Measurements from ENCODE around the gene LRRC15. TPM values are rescaled to one million over a fixed set of nuclear protein-coding genes. Genes with fewer than 3 reads are reported as not detected.

The LRRC15 gene
- polyA plus RNA-seq, 1 donor, result 0.03 TPM

DNA sequence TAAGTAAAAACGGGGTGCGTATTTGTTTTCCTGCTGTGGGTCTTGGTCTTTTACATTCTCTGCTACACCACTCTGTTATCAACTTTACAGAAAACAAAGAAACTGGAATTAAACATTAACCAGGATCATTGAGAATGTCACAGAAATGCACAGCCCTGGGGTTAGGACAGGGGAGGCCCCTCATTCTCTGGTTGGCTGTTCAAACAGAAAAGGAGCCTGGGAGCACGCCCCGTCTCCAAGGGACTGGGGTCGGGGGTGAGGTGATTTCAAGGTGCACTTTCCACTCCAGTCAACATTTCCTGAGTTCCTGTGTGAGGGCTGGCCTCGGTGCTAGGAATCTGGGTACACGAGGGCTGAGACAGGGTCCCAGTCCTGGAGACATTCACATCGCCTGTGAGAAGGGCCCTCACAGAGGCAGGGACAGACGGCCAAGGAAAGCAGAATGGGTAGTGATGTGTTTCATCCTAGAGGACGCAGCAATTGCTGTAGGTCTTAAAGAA, 48.7 kb downstream of the LRRC15 start:
- peaks cover 41% of the 10 kb centered on the region for H3K4me1 ChIP-seq (ENCODE audit: control insufficient read depth, insufficient read depth, low read length)
- DNase-seq, result peak in 1 of 2 donors; percentile 71

DNA sequence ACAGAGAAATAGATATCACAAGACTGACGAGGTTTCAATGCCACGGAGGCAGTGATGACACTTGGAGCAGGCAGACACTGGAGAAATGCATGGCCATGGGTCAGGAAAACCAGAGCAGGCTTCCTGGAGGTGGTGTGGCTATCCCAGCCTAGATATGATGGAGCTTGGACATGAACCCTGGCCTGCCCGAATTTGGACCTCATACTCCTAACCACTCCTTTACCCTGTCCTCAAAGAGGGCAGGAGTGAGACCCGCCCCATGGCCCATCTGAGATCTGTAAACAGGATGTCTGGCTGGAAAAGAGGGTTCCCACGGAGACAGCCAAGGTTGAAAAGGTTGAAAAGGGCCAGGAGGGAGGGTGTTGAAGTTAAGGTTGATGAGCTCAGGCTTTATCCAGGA, 49.4 kb downstream of the LRRC15 start:
- H3K27me3 ChIP-seq (ENCODE audit: control insufficient read depth, insufficient read depth, low read length), result no peaks in the 10 kb centered on the region
- peaks cover 10% of the 10 kb centered on the region for H3K9me3 ChIP-seq (ENCODE audit: control insufficient read depth, low read depth, low read length)
- H3K36me3 ChIP-seq (ENCODE audit: control insufficient read depth, insufficient read depth, low read length), result no peaks in the 10 kb centered on the region
- H3K4me3 ChIP-seq (ENCODE audit: low read length), result no peak overlapping the region
- H3K4me1 ChIP-seq (ENCODE audit: control insufficient read depth, insufficient read depth, low read length), result peaks cover 45% of the 10 kb centered on the region
- peak overlapping the region; percentile 10 for H3K27ac ChIP-seq (ENCODE audit: low read length)
- WGBS (ENCODE audit: insufficient coverage, low lambda C conversion rate), result no CpG with 5 or more reads among the region's 5 CpGs
- DNase-seq, result peak in 1 of 2 donors; percentile 41

More for the DNA sequence above, 48.7 kb downstream of the LRRC15 start:
- peaks cover 11% of the 10 kb centered on the region for H3K9me3 ChIP-seq (ENCODE audit: control insufficient read depth, low read depth, low read length)
- 60% methylated on average over 2 of the region's 10 CpGs for WGBS (ENCODE audit: insufficient coverage, low lambda C conversion rate)
- peak overlapping the region; percentile 30 for H3K27ac ChIP-seq (ENCODE audit: low read length)
- H3K27me3 ChIP-seq (ENCODE audit: control insufficient read depth, insufficient read depth, low read length), result no peaks in the 10 kb centered on the region
- no peak overlapping the region for H3K4me3 ChIP-seq (ENCODE audit: low read length)
- no peaks in the 10 kb centered on the region for H3K36me3 ChIP-seq (ENCODE audit: control insufficient read depth, insufficient read depth, low read length)

DNA sequence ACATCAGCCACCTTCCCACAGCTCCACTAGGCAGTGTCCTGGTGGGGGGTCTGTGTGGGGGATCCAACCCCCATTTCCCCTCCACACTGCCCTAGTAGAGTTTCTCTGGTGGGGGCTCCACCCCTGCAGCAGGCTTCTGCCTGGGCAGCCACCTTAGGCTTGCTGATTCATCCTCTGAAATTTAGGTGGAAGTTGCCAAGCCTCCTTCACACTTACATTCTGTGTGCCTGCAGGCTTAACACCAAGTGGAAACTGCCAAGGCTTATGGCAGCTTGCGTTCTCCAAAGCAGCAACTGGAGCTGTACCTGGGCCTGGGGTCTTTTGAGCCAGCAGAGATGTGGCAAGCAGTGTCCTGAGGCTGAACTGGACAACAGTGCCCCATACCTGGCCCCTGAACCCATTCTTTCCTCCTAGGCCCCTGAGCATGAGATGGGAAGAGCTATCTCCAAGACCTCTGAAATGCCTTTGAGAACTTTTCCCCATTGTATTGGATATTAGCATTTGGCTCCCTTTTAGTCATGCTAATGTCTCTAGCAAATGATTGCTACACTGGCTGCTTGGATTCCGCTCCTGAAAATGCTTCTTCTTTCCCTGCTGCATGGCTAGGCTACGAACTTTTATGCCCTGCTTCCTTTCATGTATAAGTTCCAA, 50.9 kb downstream of the LRRC15 start:
- Histone ChIP-seq H3K9me3 (ENCODE audit: control insufficient read depth, low read depth, low read length) (peaks cover 3% of the 10 kb centered on the region), H3K27ac (ENCODE audit: low read length) (no peak overlapping the region), H3K27me3 (ENCODE audit: control insufficient read depth, insufficient read depth, low read length) (no peaks in the 10 kb centered on the region), H3K4me1 (ENCODE audit: control insufficient read depth, insufficient read depth, low read length) (peaks cover 39% of the 10 kb centered on the region), H3K4me3 (ENCODE audit: low read length) (no peak overlapping the region), H3K36me3 (ENCODE audit: control insufficient read depth, insufficient read depth, low read length) (no peaks in the 10 kb centered on the region)
- no peak for DNase-seq
- no CpG with 5 or more reads among the region's 3 CpGs for WGBS (ENCODE audit: insufficient coverage, low lambda C conversion rate)

DNA sequence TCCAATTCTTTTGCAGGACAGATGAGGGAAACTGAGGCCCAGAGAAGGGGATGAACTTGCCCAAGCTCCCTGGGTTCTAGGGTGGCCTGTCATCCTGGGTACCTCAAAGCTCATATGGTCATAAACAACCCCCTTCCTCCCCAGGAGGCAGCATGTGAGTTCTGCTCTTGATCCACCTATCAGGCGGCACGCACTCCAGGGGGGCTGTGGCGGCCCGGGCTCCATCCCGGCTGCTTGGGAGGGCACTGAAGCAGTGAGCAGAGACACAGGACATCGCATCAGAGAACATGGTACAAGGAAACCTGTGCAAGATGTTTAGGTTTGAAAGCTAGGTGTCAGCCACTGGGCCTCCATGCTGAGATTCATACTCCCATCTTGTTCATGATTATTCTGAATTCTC, 52.6 kb downstream of the LRRC15 start:
- Histone ChIP-seq H3K27me3 (ENCODE audit: control insufficient read depth, insufficient read depth, low read length) (peaks cover 2% of the 10 kb centered on the region), H3K9me3 (ENCODE audit: control insufficient read depth, low read depth, low read length) (peaks cover 3% of the 10 kb centered on the region), H3K27ac (ENCODE audit: low read length) (no peak overlapping the region), H3K4me1 (ENCODE audit: control insufficient read depth, insufficient read depth, low read length) (peaks cover 35% of the 10 kb centered on the region), H3K4me3 (ENCODE audit: low read length) (no peak overlapping the region), H3K36me3 (ENCODE audit: control insufficient read depth, insufficient read depth, low read length) (no peaks in the 10 kb centered on the region)
- no CpG with 5 or more reads among the region's 6 CpGs for whole genome bisulfite sequencing (ENCODE audit: insufficient coverage, low lambda C conversion rate)
- DNase-seq, result no peak

DNA sequence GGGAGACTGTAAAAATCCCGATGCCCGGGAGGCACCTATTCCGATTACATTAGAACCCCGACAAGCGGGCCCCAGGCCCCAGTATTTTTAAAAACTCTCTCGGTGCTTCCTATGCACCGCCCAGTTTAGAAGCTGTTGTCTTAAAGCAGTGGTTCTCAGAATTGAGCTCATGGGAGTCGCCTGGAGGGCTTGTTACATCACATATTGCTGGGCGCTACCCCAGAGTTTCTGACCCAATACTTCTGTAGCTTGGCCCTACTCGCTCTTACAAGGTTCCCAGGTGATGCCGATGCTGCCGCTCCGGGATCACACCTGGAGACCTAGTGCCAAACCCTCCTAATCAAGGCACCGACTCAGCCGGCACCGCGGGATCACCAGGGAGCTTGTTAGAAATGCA, 53.6 kb downstream of the LRRC15 start:
- Histone ChIP-seq H3K27ac (ENCODE audit: low read length) (no peak overlapping the region), H3K27me3 (ENCODE audit: control insufficient read depth, insufficient read depth, low read length) (peaks cover 2% of the 10 kb centered on the region), H3K4me3 (ENCODE audit: low read length) (no peak overlapping the region), H3K36me3 (ENCODE audit: control insufficient read depth, insufficient read depth, low read length) (no peaks in the 10 kb centered on the region), H3K4me1 (ENCODE audit: control insufficient read depth, insufficient read depth, low read length) (peaks cover 25% of the 10 kb centered on the region), H3K9me3 (ENCODE audit: control insufficient read depth, low read depth, low read length) (peaks cover 3% of the 10 kb centered on the region)
- DNase-seq, result no peak
- WGBS (ENCODE audit: insufficient coverage, low lambda C conversion rate), result no CpG with 5 or more reads among the region's 17 CpGs

DNA sequence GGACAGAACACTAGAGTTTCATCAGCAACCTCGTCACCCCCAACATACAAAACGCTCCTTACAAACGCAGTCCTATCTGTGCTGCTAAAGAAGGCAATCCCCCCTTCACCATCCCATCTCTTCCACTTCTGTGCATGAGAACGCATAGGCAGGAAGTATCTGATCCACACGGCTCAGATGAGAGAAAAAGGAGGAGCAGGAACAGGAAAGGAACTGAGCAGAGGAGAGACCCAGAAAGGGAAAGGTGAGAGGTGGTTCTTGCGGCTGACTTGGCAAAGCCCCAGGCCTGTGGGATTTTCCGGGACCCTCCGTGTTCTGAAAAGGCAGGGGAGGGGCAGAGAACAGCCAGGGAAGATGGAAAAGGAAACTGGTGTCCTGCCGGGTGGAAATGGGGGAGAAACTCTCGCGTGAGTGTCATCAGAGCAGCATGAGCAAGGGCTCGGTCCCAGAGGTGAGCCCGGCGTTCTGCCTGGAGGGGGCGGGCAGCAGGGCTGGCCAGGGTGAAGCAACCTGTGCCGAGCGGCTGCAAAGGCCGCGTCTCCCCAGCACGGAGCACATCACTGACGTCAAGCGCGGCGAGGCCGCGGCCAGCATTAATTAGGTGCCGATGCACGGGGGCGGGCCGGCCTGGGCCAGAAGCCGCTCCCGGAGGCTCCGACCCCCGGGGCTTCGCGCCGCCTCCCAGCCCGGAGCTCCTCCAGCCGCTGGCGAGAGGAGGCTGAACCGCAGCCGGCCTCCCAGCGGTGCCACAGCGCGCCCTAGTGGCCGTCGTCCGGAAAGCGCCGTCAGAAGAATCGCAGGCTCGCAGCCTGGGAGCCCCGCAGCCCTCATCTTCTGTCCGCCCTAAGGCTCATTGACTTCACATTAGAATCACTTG, 54.2 kb downstream of the LRRC15 start:
- Histone ChIP-seq H3K4me1 (ENCODE audit: control insufficient read depth, insufficient read depth, low read length) (peaks cover 19% of the 10 kb centered on the region), H3K36me3 (ENCODE audit: control insufficient read depth, insufficient read depth, low read length) (no peaks in the 10 kb centered on the region), H3K27me3 (ENCODE audit: control insufficient read depth, insufficient read depth, low read length) (peaks cover 2% of the 10 kb centered on the region), H3K4me3 (ENCODE audit: low read length) (peak overlapping the region; percentile 49), H3K27ac (ENCODE audit: low read length) (no peak overlapping the region), H3K9me3 (ENCODE audit: control insufficient read depth, low read depth, low read length) (peaks cover 3% of the 10 kb centered on the region)
- peak; percentile 78 to 81 for DNase-seq
- whole genome bisulfite sequencing (ENCODE audit: insufficient coverage, low lambda C conversion rate), result 0% methylated on average over 1 of the region's 54 CpGs

DNA sequence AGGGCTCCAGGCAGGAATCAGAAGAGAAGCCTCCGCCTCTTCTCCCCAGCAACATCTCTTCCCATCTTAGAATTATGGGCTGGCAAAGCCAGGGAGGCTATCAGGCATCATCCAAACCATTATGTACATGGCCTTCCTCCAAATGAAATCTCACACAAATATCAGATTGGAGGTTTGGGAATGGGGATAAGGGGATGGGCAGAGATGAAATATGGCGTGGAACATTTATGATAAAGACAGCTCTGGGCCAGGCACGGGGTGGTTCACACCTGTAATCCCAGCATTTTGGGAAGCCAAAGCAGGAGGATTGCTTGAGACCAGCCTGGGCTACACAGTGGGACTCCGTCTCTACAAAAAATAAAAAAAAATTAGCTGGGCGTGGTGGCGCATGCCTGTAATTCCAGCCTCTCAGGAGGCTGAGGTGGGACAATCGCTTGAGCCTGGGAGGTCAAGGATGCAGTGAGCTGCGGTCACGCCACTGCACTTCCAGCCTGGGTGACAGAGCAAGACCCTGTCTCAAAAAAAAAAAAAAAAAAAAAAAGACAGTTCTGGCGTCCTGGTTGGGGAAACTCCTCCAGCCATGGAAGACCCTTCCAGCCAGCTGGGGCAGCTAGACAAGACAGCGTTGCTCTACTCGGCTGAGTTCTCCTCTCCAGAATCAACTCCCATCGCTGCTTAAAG, 55.0 kb downstream of the LRRC15 start:
- H3K9me3 ChIP-seq (ENCODE audit: control insufficient read depth, low read depth, low read length), result peaks cover 3% of the 10 kb centered on the region
- 100% methylated on average over 1 of the region's 13 CpGs for WGBS (ENCODE audit: insufficient coverage, low lambda C conversion rate)
- H3K27ac ChIP-seq (ENCODE audit: low read length), result no peak overlapping the region
- no peak overlapping the region for H3K4me3 ChIP-seq (ENCODE audit: low read length)
- peaks cover 2% of the 10 kb centered on the region for H3K27me3 ChIP-seq (ENCODE audit: control insufficient read depth, insufficient read depth, low read length)
- peaks cover 13% of the 10 kb centered on the region for H3K4me1 ChIP-seq (ENCODE audit: control insufficient read depth, insufficient read depth, low read length)
- H3K36me3 ChIP-seq (ENCODE audit: control insufficient read depth, insufficient read depth, low read length), result no peaks in the 10 kb centered on the region
- DNase-seq, result no peak

DNA sequence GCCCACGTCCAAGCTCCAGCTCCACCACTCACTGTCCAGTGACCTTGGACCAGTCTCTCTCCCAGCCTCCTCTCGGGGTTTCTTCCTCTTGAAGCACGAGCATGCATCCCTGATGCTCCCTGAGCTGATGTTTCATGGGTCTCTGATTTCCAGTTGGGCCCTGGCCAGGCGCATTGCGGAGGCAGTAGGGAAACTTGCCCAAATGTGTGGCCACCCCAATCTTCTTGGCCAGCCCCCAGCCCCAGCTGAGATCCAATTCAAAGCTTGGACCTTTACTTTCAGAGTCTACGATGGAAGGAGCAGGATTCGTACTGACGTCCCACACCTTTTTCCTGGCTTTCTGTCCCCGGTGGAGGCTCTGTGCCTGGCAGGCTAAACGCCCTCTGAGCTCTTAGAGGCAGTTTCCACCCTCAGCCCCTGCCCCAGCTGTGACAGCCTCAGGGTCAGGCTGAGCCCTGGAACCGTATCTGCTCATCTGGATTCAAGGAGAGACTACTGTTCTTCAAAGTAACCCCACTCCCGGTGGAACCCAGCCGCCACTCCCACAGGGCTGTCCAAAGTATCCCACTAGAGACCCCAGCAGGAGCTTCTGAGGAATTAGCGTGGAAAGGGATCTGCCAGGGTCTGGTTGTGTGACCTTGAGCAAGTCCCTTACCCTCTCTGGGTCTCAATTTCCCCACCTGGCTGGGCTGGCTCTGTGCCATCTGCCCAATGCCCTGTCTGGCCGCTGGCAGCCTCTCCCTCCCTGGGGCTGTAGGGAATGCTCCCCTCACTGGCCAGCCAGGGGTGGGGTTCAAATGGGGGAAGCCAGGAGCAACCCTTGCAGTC, 55.8 kb downstream of the LRRC15 start:
- no peak for DNase-seq
- peaks cover 13% of the 10 kb centered on the region for H3K4me1 ChIP-seq (ENCODE audit: control insufficient read depth, insufficient read depth, low read length)
- H3K27ac ChIP-seq (ENCODE audit: low read length), result no peak overlapping the region
- H3K27me3 ChIP-seq (ENCODE audit: control insufficient read depth, insufficient read depth, low read length), result peaks cover 2% of the 10 kb centered on the region
- H3K4me3 ChIP-seq (ENCODE audit: low read length), result no peak overlapping the region
- WGBS (ENCODE audit: insufficient coverage, low lambda C conversion rate), result no CpG with 5 or more reads among the region's 15 CpGs
- H3K9me3 ChIP-seq (ENCODE audit: control insufficient read depth, low read depth, low read length), result peaks cover 3% of the 10 kb centered on the region
- no peaks in the 10 kb centered on the region for H3K36me3 ChIP-seq (ENCODE audit: control insufficient read depth, insufficient read depth, low read length)

DNA sequence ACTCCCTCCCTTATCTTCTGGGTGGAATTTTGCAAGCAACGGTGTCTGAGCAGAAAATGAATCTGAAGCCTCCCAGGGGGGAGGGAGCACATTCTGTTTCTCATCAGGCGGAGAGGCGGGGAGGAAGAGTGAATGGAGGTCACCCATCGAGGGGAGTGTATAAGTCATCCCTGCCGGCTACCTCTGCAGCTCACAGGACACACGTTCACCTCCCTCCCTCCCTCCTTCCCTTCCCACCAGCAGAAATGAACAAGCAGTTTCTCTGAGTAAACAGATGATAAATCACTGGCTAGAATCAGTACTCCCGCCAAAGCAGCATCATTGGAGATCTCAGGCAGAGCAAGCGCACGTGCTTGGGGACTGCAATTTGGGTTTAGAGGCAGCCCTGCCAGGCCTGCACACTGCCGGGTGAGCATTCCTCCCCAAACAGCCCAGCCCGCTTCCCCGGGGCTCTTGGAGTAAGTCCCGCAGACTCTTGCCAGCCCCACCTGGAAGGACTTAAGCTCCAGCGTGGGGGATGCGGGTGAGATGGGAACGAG, 56.7 kb downstream of the LRRC15 start:
- Histone ChIP-seq H3K4me3 (ENCODE audit: low read length) (no peak overlapping the region), H3K27me3 (ENCODE audit: control insufficient read depth, insufficient read depth, low read length) (peaks cover 2% of the 10 kb centered on the region), H3K36me3 (ENCODE audit: control insufficient read depth, insufficient read depth, low read length) (no peaks in the 10 kb centered on the region), H3K4me1 (ENCODE audit: control insufficient read depth, insufficient read depth, low read length) (peaks cover 13% of the 10 kb centered on the region), H3K9me3 (ENCODE audit: control insufficient read depth, low read depth, low read length) (no peaks in the 10 kb centered on the region), H3K27ac (ENCODE audit: low read length) (no peak overlapping the region)
- WGBS (ENCODE audit: insufficient coverage, low lambda C conversion rate), result no CpG with 5 or more reads among the region's 16 CpGs
- DNase-seq, result peak in 1 of 2 donors; percentile 60

All from large intestine (tissue), 3 donors.